K562 (cell line): ENCODE results near the gene ATG12. TPM values are rescaled to one million over a fixed set of nuclear protein-coding genes. Genes with fewer than 3 reads are reported as not detected.

Experiments used
- ATAC-seq: fragments of 200-7000 bp; cut with Tn5 transposase; 3 replicates; pipeline ENCODE4 v1.9.1; 2020; ENCODE audit warnings: moderate library complexity
- BruUV-seq: library from RNA; stranded (reverse); fragments of 400-500 nt; replicated peaks from 2 replicates; lab custom pipeline; 2021; lab: Mats Ljungman, UMichigan
- CTCF ChIA-PET: fragments of 300-600 bp; formaldehyde crosslinking; extraction: SDS; loops from one replicate; lab custom pipeline; 2021; ENCODE audit warnings: low intra/inter-chr PET ratio; lab: Yijun Ruan, JAX
- POLR2A ChIA-PET: fragments of 300-600, 350-650 bp; sonication (Branson Sonifier 250); formaldehyde crosslinking; extraction: SDS; loops from one replicate; lab custom pipeline; 2021; ENCODE audit warnings: antibody characterized with exemption, inconsistent platforms; lab: Yijun Ruan, JAX
- DNase-seq, 4 experiments: peaks; one replicate each; pipeline versions ENCODE4 v3.0.0 to v3.0.0-alpha.2; 2011 to 2018; ENCODE audit warnings: low spot score in 3 of 4, mixed read lengths in 3 of 4; ENCODE audit errors: extremely low read depth in 1 of 4
- FAIRE-seq: peaks from 2 replicates; lab custom pipeline; 2011; peaks lifted over from hg19 to GRCh38; lab: Jason Lieb, UNC
- H2AFZ ChIP-seq: 2 replicates; pipeline ENCODE4 v1.6.0; 2011; ENCODE audit warnings: low read depth, low read length, control low read depth, inconsistent platforms
- H3K27ac ChIP-seq: fragments of 200-600 bp; 3 replicates; pipeline ENCODE4 v1.8.0; 2011; ENCODE audit warnings: low read depth, mild to moderate bottlenecking, control low read depth, inconsistent platforms, low read length, moderate library complexity, mixed read lengths; ENCODE audit errors: extremely low read depth
- H3K27me3 ChIP-seq, 2 experiments: fragments of 300-600 bp in 1 of 2; 2 replicates in 1 of 2; 3 replicates in 1 of 2; pipeline versions ENCODE4 v1.6.0 to v1.8.0; 2011; ENCODE audit warnings: inconsistent platforms in 2 of 2, low read length in 2 of 2, mild to moderate bottlenecking in 1 of 2, mixed read lengths in 1 of 2, moderate library complexity in 1 of 2; ENCODE audit not compliant: control insufficient read depth in 2 of 2, insufficient read depth in 2 of 2
- H3K36me3 ChIP-seq: fragments of 300-600 bp; 3 replicates; pipeline ENCODE4 v1.8.0; 2011; ENCODE audit warnings: mild to moderate bottlenecking, low read length, inconsistent platforms; ENCODE audit not compliant: control insufficient read depth, insufficient read depth
- H3K4me1 ChIP-seq, 2 experiments: fragments of 200-600 bp in 1 of 2; replicated peaks in 1 of 2; 2 replicates in 1 of 2; 3 replicates in 1 of 2; pipeline versions ENCODE4 v1.5.1 to v1.8.0; 2011; ENCODE audit warnings: inconsistent platforms in 2 of 2, low read length in 2 of 2, mild to moderate bottlenecking in 1 of 2, mixed read lengths in 1 of 2, moderate library complexity in 1 of 2; ENCODE audit not compliant: control insufficient read depth in 2 of 2, insufficient read depth in 2 of 2
- H3K4me2 ChIP-seq: 2 replicates; pipeline ENCODE4 v1.6.1; 2011; ENCODE audit warnings: low read length, control low read depth, inconsistent platforms, mixed read lengths; ENCODE audit not compliant: insufficient read depth
- H3K4me3 ChIP-seq: fragments of 200-600 bp; sonication (generic), shearing (Covaris generic); 2 replicates; pipeline ENCODE4 v1.5.1; 2016; ENCODE audit warnings: control low read depth, inconsistent platforms
- H3K79me2 ChIP-seq: fragments of 200-600 bp; 3 replicates; pipeline ENCODE4 v1.8.0; 2011; ENCODE audit warnings: low read length, inconsistent platforms; ENCODE audit not compliant: control insufficient read depth, insufficient read depth
- H3K9ac ChIP-seq, 2 experiments: 2 replicates each; pipeline versions ENCODE4 v1.6.0 to v1.6.1; 2011; ENCODE audit warnings: low read depth in 2 of 2, low read length in 2 of 2, control low read depth in 1 of 2, inconsistent platforms in 1 of 2, mild to moderate bottlenecking in 1 of 2, mixed read lengths in 1 of 2; ENCODE audit not compliant: insufficient read depth in 1 of 2
- H3K9me1 ChIP-seq: one replicate; pipeline ENCODE4 v1.6.0; 2011; ENCODE audit warnings: inconsistent platforms, mild to moderate bottlenecking, low read length, moderate library complexity; ENCODE audit not compliant: control insufficient read depth, insufficient read depth
- H3K9me3 ChIP-seq: replicated peaks from 2 replicates; pipeline ENCODE4 v1.5.1; 2011; ENCODE audit warnings: low read depth, low read length, inconsistent platforms; ENCODE audit not compliant: control insufficient read depth, insufficient read depth
- H4K20me1 ChIP-seq: replicated peaks from 2 replicates; pipeline ENCODE4 v1.6.1; 2011; ENCODE audit warnings: low read length, inconsistent platforms, mixed read lengths; ENCODE audit not compliant: control insufficient read depth, insufficient read depth
- FOXJ3 ChIP-seq: sonication (generic); formaldehyde crosslinking; IDR thresholded peaks from 2 replicates; pipeline ENCODE4 v1.4.0; 2020; ENCODE audit warnings: mild to moderate bottlenecking, missing genetic modification reagents
- KLF6 ChIP-seq: fragments of 250-450 bp; sonication (Bioruptor Pico); IDR thresholded peaks from 2 replicates; pipeline ENCODE4 v1.4.0; 2020; ENCODE audit warnings: mild to moderate bottlenecking, moderate library complexity, borderline replicate concordance
- MCM3 ChIP-seq: fragments of 450-650 bp; IDR thresholded peaks from 2 replicates; pipeline ENCODE4 v1.6.1; 2016
- NRF1 ChIP-seq, 2 experiments: fragments of 450-650 bp; IDR thresholded peaks in 1 of 2; conservative IDR thresholded peaks in 1 of 2; 2 replicates each; pipeline ENCODE4 v1.6.1; 2014; ENCODE audit warnings: mild to moderate bottlenecking in 2 of 2
- PYGO2 ChIP-seq: fragments of 450-650 bp; IDR thresholded peaks from 2 replicates; pipeline ENCODE4 v1.6.1; 2016; ENCODE audit warnings: mild to moderate bottlenecking, missing genetic modification characterization, moderate library complexity, missing compliant biosample characterization
- RFX1 ChIP-seq: fragments of 450-650 bp; IDR thresholded peaks from 2 replicates; pipeline ENCODE4 v1.6.1; 2016; ENCODE audit warnings: mild to moderate bottlenecking, moderate library complexity
- RFX5 ChIP-seq: IDR thresholded peaks from 2 replicates; pipeline ENCODE4 v1.6.1; 2011; ENCODE audit warnings: low read depth, mild to moderate bottlenecking, improper control_type of control experiment, low read length
- ZFP36 ChIP-seq: fragments of 150-350 bp; IDR thresholded peaks from 2 replicates; pipeline ENCODE4 v1.6.1; 2018; ENCODE audit warnings: low read length, low read depth; ENCODE audit not compliant: partially characterized antibody
- ZKSCAN1 ChIP-seq: fragments of 150-350 bp; IDR thresholded peaks from 2 replicates; pipeline ENCODE4 v1.6.1; 2016; ENCODE audit warnings: low read depth, low read length
- ZNF121 ChIP-seq: sonication (generic); formaldehyde crosslinking; conservative IDR thresholded peaks from 2 replicates; pipeline ENCODE4 v1.8.0; 2022; ENCODE audit warnings: missing genetic modification reagents
- ZNF146 ChIP-seq: IDR thresholded peaks from one replicate; pipeline ENCODE4 v1.6.1; 2018; ENCODE audit warnings: missing compliant biosample characterization; ENCODE audit not compliant: unreplicated experiment
- ZNF282 ChIP-seq: sonication (generic); formaldehyde crosslinking; IDR thresholded peaks from 2 replicates; pipeline ENCODE4 v1.8.1; 2023; ENCODE audit warnings: missing genetic modification reagents
- ZNF644 ChIP-seq: fragments of 200-800 bp; sonication (Bioruptor generic); IDR thresholded peaks from 2 replicates; pipeline ENCODE4 v1.6.1; 2016; ENCODE audit warnings: low read depth, missing genetic modification characterization, missing compliant biosample characterization
- ZNF695 ChIP-seq: fragments of 450-650 bp; formaldehyde crosslinking; IDR thresholded peaks from 2 replicates; pipeline ENCODE4 v1.4.0; 2020; ENCODE audit warnings: mild to moderate bottlenecking, moderate library complexity
- ZNF75A ChIP-seq: fragments of 450-650 bp; formaldehyde crosslinking; IDR thresholded peaks from 2 replicates; pipeline ENCODE4 v1.4.0; 2020; ENCODE audit warnings: mild to moderate bottlenecking
- WGBS: fragments of 100-300 bp; shearing (Covaris generic); methylation state at CpG from one replicate; pipeline ENCODE4 v1.1.6; 2016; ENCODE audit warnings: low coverage, mixed read lengths; ENCODE audit not compliant: insufficient coverage; ENCODE audit errors: missing lambda C conversion rate; 5-methylcytosine and 5-hydroxymethylcytosine counted together
- in situ Hi-C: fragments of 300-500 bp; cut with MboI; formaldehyde crosslinking; loops from 4 replicates; pipeline ENCODE4 v1.15.0; 2018; ENCODE audit warnings: inconsistent platforms, mixed read lengths
- intact Hi-C: fragments of 100-400 bp; cut with micrococcal nuclease; formaldehyde crosslinking; loops from 2 replicates; pipeline ENCODE4 v1.14.2; 2022
- polyA plus RNA-seq, 8 experiments: library from polyadenylated mRNA; depleted of rRNA in 4 of 8; stranded (reverse) in 5 of 8; unstranded in 3 of 8; fragments of >200 nt; fragmentation: Nextera tagmentation in 2 of 8; fragmentation: Illumina TruSeq in 1 of 8; extraction: Ambion mirVana in 2 of 8; extraction: Trizol in 1 of 8; gene quantifications; 2 replicates each; pipeline versions ENCODE4 v1.2.1 to v1.2.3, GENCODE V29; 2011 to 2014; ENCODE audit warnings: inconsistent platforms in 1 of 8, missing spikeins in 1 of 8
- total RNA-seq, 7 experiments: library from RNA; depleted of rRNA in 6 of 7; stranded (reverse); fragments of >200 nt in 6 of 7; fragmentation: Illumina TruSeq in 2 of 7; extraction: Trizol in 2 of 7; gene quantifications; 2 replicates each; pipeline versions ENCODE4 v1.2.1 to v1.2.3, GENCODE V29; 2011 to 2021; ENCODE audit warnings: low replicate concordance in 1 of 7
- TF ChIP-seq, protein P1 (sequence below): fragments of 250-450 bp; sonication (Bioruptor Pico); IDR thresholded peaks from 2 replicates; pipeline ENCODE4 v1.8.0; 2021; ENCODE audit warnings: moderate library complexity, mild to moderate bottlenecking, inconsistent platforms
- TF ChIP-seq, protein P2 (sequence below): fragments of 250-450 bp; sonication (Bioruptor Pico); IDR thresholded peaks from 2 replicates; pipeline ENCODE4 v1.5.1; 2021; ENCODE audit warnings: mild to moderate bottlenecking

ATG12 gene
- total and polyA plus RNA-seq, 9 of the 15 experiments (the other 6 are each of a cell fraction or from before 2014, with no cell fraction given), result 21.6 to 132 (median 61.3) TPM

DNA sequence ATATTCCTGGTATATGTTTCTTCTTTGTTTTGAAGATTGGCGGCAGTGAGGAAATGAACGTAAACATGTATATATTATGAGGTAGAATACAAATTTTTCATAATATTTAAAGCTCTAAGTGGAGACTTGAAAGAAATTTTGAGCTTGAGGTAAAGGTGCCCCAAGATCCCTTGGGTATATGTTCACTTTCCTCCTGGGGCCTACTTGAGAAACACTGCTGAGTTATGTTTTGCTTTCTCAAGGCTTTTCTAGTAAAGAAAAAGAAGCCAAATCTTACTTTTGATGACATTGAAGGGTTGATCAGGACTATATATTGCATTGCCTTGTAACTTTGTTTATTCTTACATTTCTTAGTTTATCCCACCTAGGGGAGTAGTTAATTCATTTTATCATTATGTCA, 31.1 kb upstream of the ATG12 start:
- no peaks in the 10 kb centered on the region for H4K20me1 ChIP-seq

More for the DNA sequence above, 31.1 kb upstream of the ATG12 start:
- ATAC-seq (no peak), DNase-seq (no peak), FAIRE-seq (no peak)
- Histone ChIP-seq H3K27me3 (no peaks in the 10 kb centered on the region), H3K36me3 (peaks cover 8% of the 10 kb centered on the region; the same call in 2 of the 3 replicates), H2AFZ (no peak overlapping the region), H3K79me2 (no peaks in the 10 kb centered on the region), H3K4me2 (no peak overlapping the region), H3K9me3 (no peaks in the 10 kb centered on the region), H3K9me1 (no peaks in the 10 kb centered on the region), H3K27ac (no peak overlapping the region), H3K9ac (no peak overlapping the region), H3K4me1 (no peaks in the 10 kb centered on the region), H3K4me3 (no peak overlapping the region)
- POLR2A ChIA-PET, result no interaction called here
- CTCF ChIA-PET, result no interaction called here
- BruUV-seq, result no TSS peak
- TF ChIP-seq, protein P1, sequence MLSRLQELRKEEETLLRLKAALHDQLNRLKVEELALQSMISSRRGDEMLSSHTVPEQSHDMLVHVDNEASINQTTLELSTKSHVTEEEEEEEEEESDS (CRISPR knock-in tag), result no peak
- TF ChIP-seq ZNF644 (tag) (no peak), RFX1 (no peak), FOXJ3 (no peak), ZKSCAN1 (no peak), ZNF121 (CRISPR knock-in tag) (no peak), MCM3 (no peak), NRF1 (conservative IDR thresholded peaks at IDR 0.05 in 1 of 2, IDR thresholded peaks at IDR 0.05 in 1 of 2) (no peak), ZNF146 (CRISPR knock-in tag) (no peak), ZFP36 (no peak), ZNF695 (CRISPR knock-in tag) (no peak), ZNF282 (CRISPR knock-in tag) (no peak), KLF6 (CRISPR knock-in tag) (no peak), PYGO2 (tag) (no peak), RFX5 (no peak), ZNF75A (CRISPR knock-in tag) (no peak)
- TF ChIP-seq, protein P2, sequence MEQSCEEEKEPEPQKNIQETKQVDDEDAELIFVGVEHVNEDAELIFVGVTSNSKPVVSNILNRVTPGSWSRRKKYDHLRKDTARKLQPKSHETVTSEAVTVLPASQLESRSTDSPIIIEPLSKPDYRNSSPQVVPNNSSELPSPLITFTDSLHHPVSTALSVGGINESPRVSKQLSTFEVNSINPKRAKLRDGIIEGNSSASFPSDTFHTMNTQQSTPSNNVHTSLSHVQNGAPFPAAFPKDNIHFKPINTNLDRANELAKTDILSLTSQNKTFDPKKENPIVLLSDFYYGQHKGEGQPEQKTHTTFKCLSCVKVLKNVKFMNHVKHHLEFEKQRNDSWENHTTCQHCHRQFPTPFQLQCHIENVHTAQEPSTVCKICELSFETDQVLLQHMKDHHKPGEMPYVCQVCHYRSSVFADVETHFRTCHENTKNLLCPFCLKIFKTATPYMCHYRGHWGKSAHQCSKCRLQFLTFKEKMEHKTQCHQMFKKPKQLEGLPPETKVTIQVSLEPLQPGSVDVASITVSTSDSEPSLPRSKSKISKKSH (CRISPR knock-in tag), result no peak
- in situ Hi-C loops, result no loop called here
- WGBS, result 100% methylated on average over 2 of the region's 2 CpGs
- intact Hi-C loops, result no loop called here
